ENCODE data around the gene RMDN3.

DNA sequence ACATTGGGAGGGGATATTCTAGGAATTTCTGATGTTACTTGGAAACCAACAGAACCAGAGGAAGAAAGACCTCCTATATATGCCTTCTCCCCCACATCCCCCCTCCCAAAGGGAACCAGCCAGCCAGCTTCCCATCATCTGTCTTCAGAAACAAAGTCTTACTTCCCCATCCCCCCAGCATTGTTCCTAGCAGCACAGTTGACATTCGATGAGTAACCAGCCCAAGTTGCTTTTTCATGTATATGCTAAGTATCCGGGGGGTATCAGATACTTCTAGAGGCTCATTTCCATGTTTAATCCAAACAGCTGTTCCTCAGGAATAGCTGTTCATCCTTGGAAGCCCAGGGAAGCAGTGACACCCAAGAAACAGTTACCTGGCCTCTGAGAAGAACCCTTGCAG, 16.0 kb downstream of the RMDN3 start:
- TF ChIP-seq POLR2A (IDR thresholded peaks at IDR 0.05) = no peak
- TF ChIP-seq CTCF (IDR thresholded peaks at IDR 0.05) = no peak
- TF ChIP-seq POLR2AphosphoS5 (IDR thresholded peaks at IDR 0.05) = no peak
